Measurements from ENCODE around the gene IL17C.

IL17C gene

DNA sequence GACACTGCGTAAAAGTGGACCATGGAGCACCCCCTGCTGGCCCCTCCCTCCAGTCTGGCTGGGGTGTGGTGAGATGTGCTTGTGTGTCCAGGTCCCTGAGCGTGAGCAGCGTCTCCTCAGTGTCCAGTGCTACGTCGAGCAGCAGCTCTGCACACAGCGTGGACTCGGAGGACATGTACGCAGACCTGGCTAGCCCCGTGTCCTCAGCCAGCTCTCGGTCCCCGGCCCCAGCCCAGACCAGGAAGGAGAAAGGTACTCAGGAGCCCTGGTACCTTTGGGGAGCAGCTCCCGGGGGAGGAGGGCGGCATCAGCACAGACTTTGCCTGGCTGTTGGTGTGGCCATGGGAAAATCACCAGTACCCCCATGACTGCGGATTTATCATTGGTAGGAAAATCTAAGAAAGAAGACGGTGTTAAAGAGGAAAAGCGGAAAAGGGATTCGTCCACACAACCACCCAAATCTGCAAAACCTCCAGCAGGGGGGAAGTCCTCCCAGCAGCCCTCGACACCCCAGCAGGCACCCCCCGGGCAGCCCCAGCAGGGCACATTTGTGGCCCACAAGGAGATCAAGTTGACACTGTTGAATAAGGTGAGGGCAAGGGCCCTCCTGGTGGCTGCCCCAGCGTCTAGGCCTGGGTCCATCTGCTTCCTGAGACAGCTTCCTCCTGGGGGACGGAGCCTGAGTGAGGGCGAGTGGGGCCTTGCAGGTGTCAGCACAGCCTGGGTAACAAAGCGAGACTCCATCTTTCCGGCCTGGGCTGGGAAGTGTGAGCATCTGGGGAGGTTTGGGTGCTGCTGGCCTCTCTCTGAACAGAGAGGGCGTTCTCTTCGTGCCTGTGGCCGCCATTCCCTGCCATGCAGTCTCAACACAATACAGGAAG, 10.6 kb upstream of the IL17C start:
- DNase-seq (ENCODE audit: low read depth in 2 of 2), result no peak

DNA sequence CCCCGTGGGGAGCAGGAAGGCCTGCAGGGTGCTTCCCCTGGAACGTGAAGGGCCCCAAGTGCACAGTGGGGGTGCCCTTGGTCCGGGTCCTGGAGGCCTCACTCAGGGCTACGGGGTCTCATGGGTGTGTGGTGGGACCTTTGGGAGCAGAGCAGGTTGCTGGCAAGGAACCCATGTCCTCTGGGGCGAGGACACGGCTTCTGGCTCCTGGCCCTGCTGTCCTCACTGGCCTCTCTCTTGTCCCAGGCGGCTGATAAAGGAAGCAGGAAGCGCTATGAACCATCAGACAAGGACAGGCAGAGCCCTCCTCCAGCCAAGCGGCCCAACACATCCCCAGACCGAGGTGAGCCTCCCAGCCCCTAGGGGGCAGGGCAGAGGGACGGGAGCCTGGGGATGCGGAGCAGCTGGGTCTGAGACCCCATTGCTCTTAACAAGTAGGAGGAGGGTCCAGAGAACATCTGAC, 9.8 kb upstream of the IL17C start:
- no peak for DNase-seq (ENCODE audit: low read depth in 2 of 2)

DNA sequence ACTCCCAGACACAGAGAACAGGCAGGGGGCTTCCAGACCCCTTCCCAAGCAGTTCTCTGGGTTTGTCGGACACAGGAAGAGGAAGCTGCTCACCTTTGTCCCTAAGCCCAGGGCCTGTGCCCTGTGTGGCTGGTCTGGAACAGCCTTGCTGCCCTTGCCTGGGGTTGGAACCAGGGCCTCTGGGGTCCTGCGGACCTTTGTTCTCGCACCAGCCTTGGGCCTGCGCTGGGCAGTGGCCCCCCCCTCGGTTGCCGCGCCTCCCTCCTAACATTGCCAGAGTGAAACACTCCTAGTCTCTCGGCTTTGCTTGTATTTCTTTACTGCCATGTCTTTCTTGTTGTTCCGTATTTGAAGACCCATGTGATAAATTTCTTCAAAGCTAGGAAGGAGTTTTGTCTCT, 8.5 kb upstream of the IL17C start:
- no peak for DNase-seq (ENCODE audit: low read depth in 2 of 2)

DNA sequence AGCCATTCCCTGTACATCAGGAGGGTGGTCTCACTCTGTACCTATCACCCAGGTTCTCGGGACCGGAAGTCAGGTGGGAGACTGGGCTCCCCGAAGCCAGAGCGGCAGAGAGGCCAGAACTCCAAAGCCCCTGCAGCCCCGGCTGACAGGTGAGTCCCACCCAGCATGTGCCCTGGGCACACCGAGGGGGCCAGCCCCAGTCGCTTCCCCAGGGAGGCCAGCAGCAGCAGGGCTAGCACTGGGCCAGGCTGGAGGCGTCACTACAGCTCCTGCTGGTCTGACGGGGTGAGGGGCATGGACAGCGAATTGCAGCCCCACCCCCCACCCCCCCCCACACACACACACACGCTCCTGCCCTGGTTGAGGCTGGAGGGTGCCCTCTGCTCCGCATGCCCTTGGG, 7.9 kb upstream of the IL17C start:
- no peak for DNase-seq (ENCODE audit: low read depth in 2 of 2)

DNA sequence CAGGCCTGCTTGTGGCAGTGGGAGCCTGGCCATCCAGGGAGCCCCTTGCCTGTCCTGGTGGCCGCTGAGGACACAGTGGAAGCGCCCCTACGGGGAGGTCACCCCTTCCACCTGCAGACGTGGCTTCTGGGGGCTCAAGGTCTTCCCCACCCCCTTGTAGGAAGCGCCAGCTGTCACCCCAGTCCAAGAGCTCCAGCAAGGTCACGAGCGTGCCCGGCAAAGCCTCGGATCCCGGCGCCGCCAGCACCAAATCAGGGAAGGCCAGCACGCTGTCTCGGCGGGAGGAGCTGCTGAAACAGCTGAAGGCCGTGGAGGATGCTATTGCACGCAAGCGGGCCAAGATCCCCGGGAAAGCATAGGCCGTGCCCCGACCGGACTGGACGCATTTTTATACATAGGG, 7.4 kb upstream of the IL17C start:
- no peak for DNase-seq (ENCODE audit: low read depth in 2 of 2)

DNA sequence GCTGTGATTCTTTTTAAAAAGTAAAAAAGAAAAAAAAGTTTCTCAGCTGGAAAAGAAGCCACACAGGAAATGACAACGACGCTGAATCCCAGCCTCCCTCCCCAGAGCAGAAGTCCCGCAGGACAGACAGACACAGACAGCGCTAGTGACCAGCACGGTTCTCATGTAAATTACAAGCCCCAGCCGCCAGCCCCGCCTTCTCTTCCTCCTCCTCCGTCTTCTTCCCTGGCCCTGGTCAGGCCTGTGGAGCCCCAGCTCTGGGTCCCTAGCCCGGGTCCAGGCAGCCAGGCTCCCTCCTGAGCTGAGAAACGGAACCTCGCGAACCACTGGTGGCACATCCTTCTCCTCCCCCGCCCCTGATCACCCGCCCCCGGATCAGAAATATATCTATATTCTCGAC, 7.0 kb upstream of the IL17C start:
- no peak for DNase-seq (ENCODE audit: low read depth in 2 of 2)

DNA sequence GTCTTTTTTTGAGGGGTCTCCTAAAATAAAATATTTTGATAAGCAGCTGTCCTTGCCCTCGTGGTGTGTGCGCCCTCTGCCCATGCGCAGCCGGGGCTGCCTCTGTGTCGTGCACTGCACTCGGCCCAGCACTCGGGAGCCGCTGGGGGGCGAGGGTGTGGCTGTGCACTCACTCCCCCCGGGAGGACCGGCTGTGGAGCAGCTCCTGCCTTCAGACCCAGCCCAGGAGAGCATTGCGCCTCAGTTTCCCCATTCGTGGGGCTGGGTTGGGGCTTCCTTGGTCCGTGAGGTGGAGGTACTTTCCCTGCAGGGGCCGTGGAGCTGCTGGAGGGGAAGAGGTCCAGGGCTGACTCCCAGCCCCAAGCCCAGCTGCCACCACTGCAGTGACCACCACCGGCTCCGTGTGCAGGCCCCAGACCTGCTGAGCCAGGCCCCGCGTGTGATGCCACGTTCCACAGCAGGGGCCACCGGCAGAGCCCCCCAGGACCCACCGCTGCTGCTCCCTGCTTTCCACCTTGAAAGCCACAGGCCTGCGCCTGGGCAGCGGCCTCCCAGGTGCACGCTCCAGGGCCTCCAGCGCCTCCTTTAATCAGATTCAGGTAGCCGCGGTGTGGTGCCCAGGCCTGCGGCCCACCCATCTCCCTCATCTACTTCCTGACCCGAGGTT, 6.3 kb upstream of the IL17C start:
- no peak for DNase-seq (ENCODE audit: low read depth in 2 of 2)

DNA sequence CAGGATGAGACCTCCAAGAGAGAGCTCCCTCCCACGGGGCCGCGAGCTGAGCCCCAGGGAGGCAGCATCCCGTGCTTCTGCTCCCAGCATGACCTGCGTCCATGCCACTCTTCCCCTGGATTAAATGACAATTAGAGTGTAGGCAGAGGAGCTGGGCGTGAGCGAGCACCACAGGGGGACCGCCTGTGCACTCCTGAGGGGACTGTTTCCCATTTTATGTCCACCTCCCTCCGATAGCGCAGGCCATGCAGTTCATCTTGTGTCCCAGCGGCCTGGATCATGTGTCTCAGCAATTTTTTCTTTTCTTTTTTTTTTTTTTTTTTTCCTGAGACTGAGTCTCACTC, 5.8 kb upstream of the IL17C start:
- no peak for DNase-seq (ENCODE audit: low read depth in 2 of 2)

DNA sequence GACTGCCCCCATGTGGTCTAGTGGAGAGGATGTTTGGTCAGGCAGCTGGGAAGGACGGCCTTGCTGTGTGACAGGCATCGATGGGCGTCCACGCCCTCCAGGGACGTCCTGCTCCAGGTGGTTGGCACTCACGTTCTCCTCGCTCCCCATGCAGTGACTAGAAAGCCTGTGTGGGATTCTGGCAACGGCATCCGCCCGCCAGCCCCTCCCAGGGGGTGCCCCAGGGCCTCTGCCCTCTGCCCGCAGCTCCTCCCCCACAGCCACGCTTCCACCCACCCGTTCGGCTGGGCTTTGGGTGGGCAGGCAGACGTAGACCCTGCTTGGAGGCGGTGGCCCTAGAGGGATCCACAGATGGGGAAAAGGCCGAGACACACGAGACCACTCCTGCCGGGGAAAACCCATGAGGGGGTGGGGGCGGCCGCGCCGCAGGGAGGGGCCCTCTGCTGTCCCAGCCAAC, 4.7 kb upstream of the IL17C start:
- peak in 1 of 2 donors; percentile 26 for DNase-seq (ENCODE audit: low read depth in 2 of 2)

DNA sequence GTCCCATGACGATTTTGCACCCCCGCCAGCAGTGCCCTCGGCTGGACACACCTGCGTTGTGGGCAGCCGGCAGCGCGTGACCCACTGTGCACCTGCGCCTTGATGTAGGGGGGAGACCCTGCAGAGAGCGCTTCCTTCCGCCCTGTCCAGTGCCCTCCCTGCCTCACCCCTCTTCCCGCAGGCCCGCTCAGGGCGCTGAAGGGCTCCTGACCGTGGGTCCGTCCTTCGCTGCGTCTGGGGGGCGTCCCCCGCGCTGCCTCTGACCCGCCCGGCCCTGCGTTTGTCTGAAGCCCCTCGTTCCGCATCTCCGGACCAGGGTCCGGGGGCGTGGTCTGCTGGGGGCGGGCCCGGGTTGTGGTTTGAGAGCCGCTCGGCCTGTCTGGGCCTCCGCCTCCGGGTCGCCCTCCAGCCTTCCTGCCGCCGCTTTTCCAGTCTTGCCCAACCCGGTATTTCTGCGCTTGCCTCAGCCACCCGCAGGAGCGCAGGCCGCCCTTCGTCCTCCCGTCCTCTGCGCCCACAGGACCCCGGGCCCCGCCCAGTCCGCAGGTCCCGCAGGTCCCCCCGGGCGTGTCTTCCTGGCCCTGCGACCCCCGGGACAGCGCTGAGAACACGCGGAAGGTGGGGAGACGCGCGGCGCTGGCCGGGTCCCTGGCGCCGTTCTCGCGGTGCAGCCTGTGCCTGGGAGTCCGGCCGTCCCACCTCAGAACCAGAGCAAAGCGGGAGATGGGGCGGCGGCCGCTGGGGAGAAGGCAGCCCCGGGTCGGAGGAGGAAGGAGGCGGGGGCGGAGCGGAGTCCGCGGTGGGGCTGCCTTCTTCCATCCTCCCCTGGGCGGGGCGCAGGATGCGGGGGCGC, 4.0 kb upstream of the IL17C start:
- no peak for DNase-seq (ENCODE audit: low read depth in 2 of 2)

DNA sequence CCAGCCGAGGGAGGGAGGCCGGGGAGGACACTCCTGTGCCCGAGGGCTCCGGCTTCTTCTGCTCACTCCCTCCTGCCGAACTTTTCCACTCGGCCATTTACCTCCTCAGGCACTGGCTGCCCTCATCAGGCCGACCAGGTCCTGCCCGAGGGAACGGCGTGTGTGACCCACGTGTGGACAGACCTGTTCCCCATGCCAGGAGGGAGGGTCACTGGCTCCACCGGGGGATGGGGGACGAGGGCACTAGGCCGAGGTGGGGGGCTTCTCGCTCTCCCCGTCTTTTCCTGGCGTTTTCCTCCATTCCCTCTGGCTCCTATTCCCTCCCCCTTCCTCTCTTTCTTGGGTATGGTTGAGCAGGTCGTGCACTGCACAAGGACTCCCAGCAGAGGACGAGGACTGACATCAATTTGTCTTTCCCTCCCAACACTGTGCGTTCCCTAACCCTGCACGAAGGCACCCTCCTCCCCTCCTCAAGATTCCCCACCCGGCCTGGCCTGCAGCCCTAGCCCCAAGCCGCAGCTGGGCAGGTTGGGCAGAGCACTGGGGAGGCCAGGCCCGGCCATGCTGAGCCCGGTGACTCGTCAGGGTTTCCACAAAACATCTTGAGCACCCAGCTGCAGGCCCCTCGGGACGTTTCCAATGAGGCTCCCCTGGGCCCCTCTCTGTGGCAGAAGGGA, 3.2 kb upstream of the IL17C start:
- no peak for DNase-seq (ENCODE audit: low read depth in 2 of 2)

DNA sequence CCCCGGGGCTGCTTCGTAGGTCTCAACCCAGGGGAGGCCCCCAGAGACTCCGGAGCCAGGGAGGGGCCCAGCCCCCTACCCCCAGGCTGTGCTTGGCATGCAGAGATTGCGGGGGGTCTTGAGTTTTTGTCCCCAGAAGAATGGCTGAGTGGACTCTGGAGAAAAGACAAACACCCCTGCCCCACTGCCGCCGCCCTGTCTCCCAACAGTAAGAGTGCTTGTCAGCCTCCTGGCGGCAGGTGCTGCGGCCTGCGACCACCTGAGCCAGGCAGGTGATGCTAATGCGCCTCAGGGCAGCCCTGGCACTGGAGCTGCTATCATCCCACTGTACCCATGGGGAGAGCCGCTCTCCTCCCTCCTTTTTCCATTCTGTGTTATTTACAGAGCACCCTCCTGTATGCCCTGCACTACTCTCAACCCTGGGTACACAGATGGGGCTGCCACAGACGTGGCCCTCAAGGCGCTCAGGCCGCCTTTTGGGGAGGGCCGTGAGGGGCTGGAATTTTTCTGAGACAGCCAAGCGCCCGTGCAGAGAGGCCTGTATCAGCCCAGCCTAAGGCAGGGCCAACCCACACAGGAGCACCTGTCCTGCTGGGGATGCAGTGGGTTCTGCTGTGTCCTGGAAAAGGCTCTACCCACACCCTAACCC, 2.6 kb upstream of the IL17C start:
- DNase-seq (ENCODE audit: low read depth in 2 of 2), result no peak

DNA sequence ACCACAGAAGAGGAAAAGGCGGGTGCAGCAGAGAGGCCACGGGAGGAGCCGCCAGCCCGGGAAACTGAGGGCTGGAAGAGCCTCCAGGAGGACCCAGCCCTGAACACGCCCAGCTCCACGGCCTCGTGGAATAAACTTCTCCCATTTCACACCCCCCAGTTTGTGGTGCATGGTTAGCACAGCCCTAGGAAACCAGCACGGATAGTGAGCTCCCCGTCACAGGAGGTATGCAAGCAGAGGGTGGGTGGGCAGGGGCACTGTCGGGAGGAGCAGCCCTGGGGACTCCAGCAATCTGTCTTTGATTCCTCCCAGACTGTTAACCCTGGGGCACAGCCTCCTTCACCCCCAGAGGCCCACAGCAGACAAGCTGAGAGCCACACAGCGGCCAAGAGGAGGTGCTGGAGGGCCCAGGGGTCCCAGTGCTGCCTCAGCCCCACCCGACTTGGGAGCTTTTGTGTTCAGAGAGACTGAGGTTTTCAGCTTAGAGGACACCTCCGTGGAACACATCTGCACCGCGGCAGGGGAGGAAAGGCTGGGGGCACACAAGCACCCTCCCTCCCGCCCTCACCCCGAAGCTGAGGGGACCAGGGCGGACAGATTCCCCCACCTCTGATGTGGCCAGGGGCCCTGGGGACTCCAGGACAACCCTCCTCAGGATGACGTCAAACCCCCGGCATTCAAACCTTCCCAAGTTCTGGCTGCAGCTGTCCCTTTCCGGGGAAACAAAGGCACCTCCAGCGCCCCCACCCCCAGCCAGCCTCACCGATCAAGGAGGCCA, 1.7 kb upstream of the IL17C start:
- DNase-seq (ENCODE audit: low read depth in 2 of 2), result no peak

DNA sequence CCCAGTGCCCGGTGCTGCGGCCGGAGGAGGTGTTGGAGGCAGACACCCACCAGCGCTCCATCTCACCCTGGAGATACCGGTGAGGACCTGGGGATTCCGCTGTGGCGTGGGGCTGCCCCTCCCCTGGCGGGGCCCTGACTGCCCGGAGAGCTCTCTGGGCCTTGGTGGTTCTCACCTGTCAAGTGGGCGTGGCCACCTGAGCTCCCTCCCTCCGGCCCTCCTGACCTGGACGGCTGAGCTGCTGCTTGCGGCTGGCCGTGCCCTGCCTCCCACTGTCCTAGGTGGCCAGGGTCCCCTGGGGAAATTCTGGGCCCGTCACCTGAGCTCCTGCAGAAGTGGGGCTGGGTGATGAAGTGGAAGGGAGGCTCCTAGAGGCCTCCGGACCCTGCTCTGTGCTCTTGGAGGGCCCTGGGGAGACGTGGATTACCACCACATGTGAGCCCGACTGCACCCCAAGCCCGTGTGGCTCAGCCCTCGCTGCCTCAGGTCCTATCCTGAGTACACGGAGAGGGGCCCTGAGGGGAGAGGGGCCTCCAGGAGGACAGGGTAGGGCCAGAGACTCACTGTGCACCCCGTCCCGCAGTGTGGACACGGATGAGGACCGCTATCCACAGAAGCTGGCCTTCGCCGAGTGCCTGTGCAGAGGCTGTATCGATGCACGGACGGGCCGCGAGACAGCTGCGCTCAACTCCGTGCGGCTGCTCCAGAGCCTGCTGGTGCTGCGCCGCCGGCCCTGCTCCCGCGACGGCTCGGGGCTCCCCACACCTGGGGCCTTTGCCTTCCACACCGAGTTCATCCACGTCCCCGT, 1.1 kb downstream of the IL17C start:
- no peak for DNase-seq (ENCODE audit: low read depth in 2 of 2)

DNA sequence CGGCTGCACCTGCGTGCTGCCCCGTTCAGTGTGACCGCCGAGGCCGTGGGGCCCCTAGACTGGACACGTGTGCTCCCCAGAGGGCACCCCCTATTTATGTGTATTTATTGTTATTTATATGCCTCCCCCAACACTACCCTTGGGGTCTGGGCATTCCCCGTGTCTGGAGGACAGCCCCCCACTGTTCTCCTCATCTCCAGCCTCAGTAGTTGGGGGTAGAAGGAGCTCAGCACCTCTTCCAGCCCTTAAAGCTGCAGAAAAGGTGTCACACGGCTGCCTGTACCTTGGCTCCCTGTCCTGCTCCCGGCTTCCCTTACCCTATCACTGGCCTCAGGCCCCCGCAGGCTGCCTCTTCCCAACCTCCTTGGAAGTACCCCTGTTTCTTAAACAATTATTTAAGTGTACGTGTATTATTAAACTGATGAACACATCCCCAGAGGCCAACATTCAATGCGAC, 1.7 kb downstream of the IL17C start:
- DNase-seq (ENCODE audit: low read depth in 2 of 2), result no peak

DNA sequence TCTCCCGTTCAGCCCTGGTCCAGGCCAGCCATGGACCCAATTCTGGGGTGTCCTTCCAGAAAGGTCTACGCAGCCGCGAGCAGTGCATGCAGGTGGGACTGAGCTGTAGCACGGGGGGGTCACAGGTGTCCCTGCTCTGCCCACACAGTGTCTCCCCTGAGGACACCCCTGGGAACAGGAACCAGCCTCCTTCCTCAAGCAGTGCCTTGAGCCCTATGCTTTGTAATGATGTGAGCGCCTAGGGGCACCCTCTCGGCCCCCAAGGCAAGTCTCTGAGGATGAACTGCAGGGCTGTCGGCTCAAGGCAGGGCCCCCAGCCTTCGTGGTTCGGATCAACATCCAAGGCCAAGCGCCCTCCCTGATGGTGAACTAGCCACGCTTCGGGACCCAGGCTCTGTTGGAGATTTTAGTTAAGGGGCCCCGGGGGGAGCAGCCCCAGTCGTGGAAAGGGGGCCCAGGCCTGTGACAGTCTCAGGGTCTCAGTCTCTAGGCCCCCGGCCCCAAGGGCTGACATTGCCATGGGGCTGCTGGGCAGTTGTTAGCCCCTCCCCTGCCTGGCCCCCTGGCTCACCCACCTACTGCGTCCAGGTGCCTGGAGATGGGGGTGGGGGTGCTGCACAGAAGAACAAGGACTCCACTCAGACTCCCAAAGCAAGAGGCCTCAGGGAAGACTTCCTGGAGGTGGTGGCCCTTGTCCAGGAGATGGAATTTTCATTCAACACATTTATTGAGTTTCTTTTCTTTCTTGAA, 2.3 kb downstream of the IL17C start:
- no peak for DNase-seq (ENCODE audit: low read depth in 2 of 2)

DNA sequence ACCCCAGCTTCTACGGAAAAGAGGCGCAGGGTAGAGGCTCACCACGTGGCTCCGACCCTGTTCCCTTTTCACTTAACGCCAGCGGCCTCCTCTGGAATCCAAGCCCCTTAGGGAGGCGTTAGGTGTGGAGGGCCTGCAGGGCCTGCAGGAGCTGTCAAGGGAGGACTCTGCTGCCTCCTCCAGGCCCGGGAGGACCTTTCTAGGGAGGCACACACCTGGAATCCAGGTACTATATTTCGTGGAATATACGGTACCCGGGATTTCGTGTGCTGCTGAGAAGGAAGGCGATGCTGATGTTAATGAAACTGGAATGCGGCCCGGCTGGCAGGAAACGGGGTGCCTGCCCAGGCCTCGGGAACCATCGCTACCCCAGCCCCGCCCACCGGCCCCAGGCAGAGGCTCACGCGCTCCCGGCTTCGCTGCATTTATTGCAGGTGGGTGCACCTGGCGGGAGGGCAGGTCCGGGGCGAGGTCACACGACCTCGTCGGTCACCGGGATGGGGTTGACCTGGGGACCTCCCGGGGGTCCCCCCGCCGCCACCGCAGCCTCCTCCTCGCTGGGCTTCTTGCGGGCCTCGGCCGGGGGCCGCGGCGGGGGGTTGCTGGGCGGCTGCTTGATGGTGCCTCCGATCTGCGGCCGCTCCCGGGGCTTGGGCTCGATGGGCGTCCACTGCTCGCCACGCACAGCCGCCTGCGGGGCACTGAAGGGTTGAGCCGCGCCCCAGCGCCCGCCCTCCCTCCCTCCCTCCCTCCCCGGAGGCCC, 4.7 kb downstream of the IL17C start:
- DNase-seq (ENCODE audit: low read depth in 2 of 2), result no peak

DNA sequence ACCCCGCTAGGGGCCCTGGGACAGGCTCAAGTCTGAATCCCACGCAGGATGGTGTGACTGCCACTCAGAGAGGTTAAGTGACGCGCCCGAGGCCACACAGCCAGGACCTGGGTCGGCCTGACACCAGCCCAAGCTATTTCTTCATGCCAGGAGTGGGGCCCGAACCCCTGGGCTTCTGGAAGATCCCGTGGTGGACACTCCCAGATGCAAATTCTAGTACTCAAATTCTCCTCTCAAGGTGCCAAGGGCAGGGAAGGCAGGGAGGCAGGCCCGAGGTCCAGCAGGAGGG, 5.2 kb downstream of the IL17C start:
- no peak for DNase-seq (ENCODE audit: low read depth in 2 of 2)

All from activated CD4-positive, alpha-beta T cell treated with anti-CD3 and anti-CD28 coated beads for 24 hours (primary cell).